Loucy (cell line): Measurements from ENCODE around the gene TRAPPC12.

Source experiments
- EZH2phosphoT487 ChIP-seq: fragments of 200-600 bp; IDR thresholded peaks from 2 replicates; pipeline ENCODE4 v1.6.1; 2018; ENCODE audit warnings: antibody characterized with exemption, mild to moderate bottlenecking, moderate library complexity, borderline replicate concordance
- TF ChIP-seq, protein P1 (sequence below): fragments of 200-600 bp; sonication (generic); conservative IDR thresholded peaks from 2 replicates; pipeline ENCODE4 v1.5.1; 2014; ENCODE audit warnings: mild to moderate bottlenecking, antibody characterized with exemption, low read length

DNA sequence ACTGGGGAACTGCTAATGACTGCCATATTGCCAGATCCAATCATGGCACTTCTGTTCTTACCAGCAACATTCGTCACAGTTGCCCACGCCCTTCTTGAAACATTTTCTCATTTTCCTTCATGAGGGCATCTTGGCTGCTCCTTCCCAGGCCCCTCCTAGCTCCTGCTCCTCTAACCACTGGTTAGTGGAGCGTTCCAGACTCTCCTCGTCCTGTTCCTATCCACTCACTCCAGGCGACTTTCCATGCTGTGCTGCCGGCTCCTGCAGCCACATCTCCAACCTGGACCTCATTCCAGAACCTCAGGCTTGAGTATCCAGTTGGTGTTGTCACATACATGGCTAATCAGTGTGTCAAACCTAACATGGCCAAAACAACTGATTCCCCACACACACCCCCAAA, 141.1 kb downstream of the TRAPPC12 start:
- TF ChIP-seq, protein P1, sequence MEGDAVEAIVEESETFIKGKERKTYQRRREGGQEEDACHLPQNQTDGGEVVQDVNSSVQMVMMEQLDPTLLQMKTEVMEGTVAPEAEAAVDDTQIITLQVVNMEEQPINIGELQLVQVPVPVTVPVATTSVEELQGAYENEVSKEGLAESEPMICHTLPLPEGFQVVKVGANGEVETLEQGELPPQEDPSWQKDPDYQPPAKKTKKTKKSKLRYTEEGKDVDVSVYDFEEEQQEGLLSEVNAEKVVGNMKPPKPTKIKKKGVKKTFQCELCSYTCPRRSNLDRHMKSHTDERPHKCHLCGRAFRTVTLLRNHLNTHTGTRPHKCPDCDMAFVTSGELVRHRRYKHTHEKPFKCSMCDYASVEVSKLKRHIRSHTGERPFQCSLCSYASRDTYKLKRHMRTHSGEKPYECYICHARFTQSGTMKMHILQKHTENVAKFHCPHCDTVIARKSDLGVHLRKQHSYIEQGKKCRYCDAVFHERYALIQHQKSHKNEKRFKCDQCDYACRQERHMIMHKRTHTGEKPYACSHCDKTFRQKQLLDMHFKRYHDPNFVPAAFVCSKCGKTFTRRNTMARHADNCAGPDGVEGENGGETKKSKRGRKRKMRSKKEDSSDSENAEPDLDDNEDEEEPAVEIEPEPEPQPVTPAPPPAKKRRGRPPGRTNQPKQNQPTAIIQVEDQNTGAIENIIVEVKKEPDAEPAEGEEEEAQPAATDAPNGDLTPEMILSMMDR, result no peak
- TF ChIP-seq EZH2phosphoT487, result no peak
